ENCODE measurements around the gene KIF17. TPM values are rescaled to one million over a fixed set of nuclear protein-coding genes. Genes with fewer than 3 reads are reported as not detected.
A peak's percentile ranks its signal among the peaks of the same experiment; 100 is the strongest.
"Not testable (repeated sequence)": the region's sequence is repeated elsewhere in the genome, so short reads cannot be mapped to it uniquely, and the experiment has no call there.

KIF17 gene
- total RNA-seq, 2 donors from 2014 or later: not detected

- H3K27me3 Mint-ChIP-seq (ENCODE audit: low read depth): peaks cover 20% of the 10 kb centered on the region
- no peak for ATAC-seq (replicated peaks in 1 of 2)
- no peaks in the 10 kb centered on the region for H3K4me1 Mint-ChIP-seq (ENCODE audit: low read depth)
- no peak for DNase-seq
- H3K36me3 Mint-ChIP-seq (ENCODE audit: insufficient read depth in 2 of 2): no peaks in the 10 kb centered on the region
- no peak overlapping the region for H3K4me3 Mint-ChIP-seq
- H3K9me3 Mint-ChIP-seq: no peaks in the 10 kb centered on the region
- no peak overlapping the region for H3K27ac Mint-ChIP-seq
Measured at GRCh38 chr1:20684651-20685050, 33.2 kb downstream of the KIF17 start.

GRCh38 chr1:20684050-20684620 is 33.7 kb downstream of the KIF17 start:
- H3K9me3 Mint-ChIP-seq: no peaks in the 10 kb centered on the region
- H3K27me3 Mint-ChIP-seq (ENCODE audit: low read depth): peaks cover 24% of the 10 kb centered on the region
- ATAC-seq (replicated peaks in 1 of 2): no peak
- no peaks in the 10 kb centered on the region for H3K4me1 Mint-ChIP-seq (ENCODE audit: low read depth)
- no peaks in the 10 kb centered on the region for H3K36me3 Mint-ChIP-seq (ENCODE audit: insufficient read depth in 2 of 2)
- H3K4me3 Mint-ChIP-seq: no peak overlapping the region
- no peak overlapping the region for H3K27ac Mint-ChIP-seq
- no peak for DNase-seq

- no peak for ATAC-seq (replicated peaks in 1 of 2)
- Mint-ChIP-seq H3K36me3 (ENCODE audit: insufficient read depth in 2 of 2) (no peaks in the 10 kb centered on the region), H3K4me1 (ENCODE audit: low read depth) (peaks cover 5% of the 10 kb centered on the region), H3K27me3 (ENCODE audit: low read depth) (peaks cover 29% of the 10 kb centered on the region), H3K9me3 (peaks cover 0 to 1% of the 10 kb centered on the region in 2 donors), H3K27ac (no peak overlapping the region), H3K4me3 (no peak overlapping the region)
- DNase-seq: no peak
Measured at GRCh38 chr1:20683614-20684013, 34.2 kb downstream of the KIF17 start.

- no peak for DNase-seq
- peaks cover 29% of the 10 kb centered on the region for H3K27me3 Mint-ChIP-seq (ENCODE audit: low read depth)
- no peak for ATAC-seq (replicated peaks in 1 of 2)
- H3K27ac Mint-ChIP-seq: no peak overlapping the region
- H3K4me1 Mint-ChIP-seq (ENCODE audit: low read depth): peaks cover 10% of the 10 kb centered on the region
- H3K4me3 Mint-ChIP-seq: no peak overlapping the region
- H3K36me3 Mint-ChIP-seq (ENCODE audit: insufficient read depth in 2 of 2): peaks cover 2 to 3% of the 10 kb centered on the region in 2 donors
- H3K9me3 Mint-ChIP-seq: peaks cover 2 to 8% of the 10 kb centered on the region in 2 donors
Measured at GRCh38 chr1:20682571-20683236, 35.1 kb downstream of the KIF17 start.

- Mint-ChIP-seq H3K27ac (no peak overlapping the region), H3K4me3 (no peak overlapping the region), H3K9me3 (peaks cover 4 to 9% of the 10 kb centered on the region in 2 donors), H3K4me1 (ENCODE audit: low read depth) (peaks cover 10% of the 10 kb centered on the region), H3K36me3 (ENCODE audit: insufficient read depth in 2 of 2) (peaks cover 5 to 9% of the 10 kb centered on the region in 2 donors), H3K27me3 (ENCODE audit: low read depth) (peaks cover 29% of the 10 kb centered on the region)
- DNase-seq (no peak), ATAC-seq (replicated peaks in 1 of 2) (no peak)
Measured at GRCh38 chr1:20681999-20682398, 35.8 kb downstream of the KIF17 start.

GRCh38 chr1:20680269-20680668 is 37.5 kb downstream of the KIF17 start:
- Mint-ChIP-seq H3K27me3 (ENCODE audit: low read depth) (peaks cover 35% of the 10 kb centered on the region), H3K4me3 (no peak overlapping the region), H3K36me3 (ENCODE audit: insufficient read depth in 2 of 2) (peaks cover 5 to 13% of the 10 kb centered on the region in 2 donors), H3K27ac (no peak overlapping the region), H3K4me1 (ENCODE audit: low read depth) (peaks cover 10% of the 10 kb centered on the region), H3K9me3 (peaks cover 4 to 9% of the 10 kb centered on the region in 2 donors)
- ATAC-seq (replicated peaks in 1 of 2) (no peak), DNase-seq (no peak)

- no peak for DNase-seq
- Mint-ChIP-seq H3K27me3 (ENCODE audit: low read depth) (peaks cover 30% of the 10 kb centered on the region), H3K27ac (no peak overlapping the region)
Measured at GRCh38 chr1:20678599-20678998, 39.2 kb downstream of the KIF17 start.

GRCh38 chr1:20673626-20674025 is 44.2 kb downstream of the KIF17 start:
- not testable (repeated sequence) for H3K4me3 Mint-ChIP-seq; H3K4me1 Mint-ChIP-seq (ENCODE audit: low read depth); H3K27ac Mint-ChIP-seq; H3K9me3 Mint-ChIP-seq; ATAC-seq (replicated peaks in 1 of 2); DNase-seq
- Mint-ChIP-seq H3K27me3 (ENCODE audit: low read depth) (peaks cover 10% of the 10 kb centered on the region), H3K36me3 (ENCODE audit: insufficient read depth in 2 of 2) (peaks cover 5 to 13% of the 10 kb centered on the region in 2 donors)

More at GRCh38 chr1:20678599-20678998, 39.2 kb downstream of the KIF17 start:
- no peak for ATAC-seq (replicated peaks in 1 of 2)
- peaks cover 5 to 13% of the 10 kb centered on the region in 2 donors for H3K36me3 Mint-ChIP-seq (ENCODE audit: insufficient read depth in 2 of 2)
- H3K4me1 Mint-ChIP-seq (ENCODE audit: low read depth): peaks cover 10% of the 10 kb centered on the region
- no peak overlapping the region for H3K4me3 Mint-ChIP-seq
- H3K9me3 Mint-ChIP-seq: peaks cover 4 to 9% of the 10 kb centered on the region in 2 donors

- H3K4me1 Mint-ChIP-seq (ENCODE audit: low read depth): no peaks in the 10 kb centered on the region
- H3K36me3 Mint-ChIP-seq (ENCODE audit: insufficient read depth in 2 of 2): peaks cover 1 to 6% of the 10 kb centered on the region in 2 donors
- H3K27ac Mint-ChIP-seq: no peak overlapping the region
- no peak overlapping the region for H3K4me3 Mint-ChIP-seq
- H3K9me3 Mint-ChIP-seq: peaks cover 1% of the 10 kb centered on the region in 2 donors
- ATAC-seq (replicated peaks in 1 of 2) (no peak), DNase-seq (no peak)
- peaks cover 6% of the 10 kb centered on the region for H3K27me3 Mint-ChIP-seq (ENCODE audit: low read depth)
Measured at GRCh38 chr1:20672265-20672632, 45.6 kb downstream of the KIF17 start.

GRCh38 chr1:20670936-20671335 is 46.9 kb downstream of the KIF17 start:
- no peaks in the 10 kb centered on the region for H3K36me3 Mint-ChIP-seq (ENCODE audit: insufficient read depth in 2 of 2)
- peaks cover under 1% of the 10 kb centered on the region for H3K27me3 Mint-ChIP-seq (ENCODE audit: low read depth)
- DNase-seq (no peak), ATAC-seq (replicated peaks in 1 of 2) (no peak)
- no peak overlapping the region for H3K4me3 Mint-ChIP-seq
- H3K9me3 Mint-ChIP-seq: peaks cover 0 to 3% of the 10 kb centered on the region in 2 donors
- no peak overlapping the region for H3K27ac Mint-ChIP-seq
- H3K4me1 Mint-ChIP-seq (ENCODE audit: low read depth): peaks cover 4% of the 10 kb centered on the region

GRCh38 chr1:20668581-20668980 is 49.2 kb downstream of the KIF17 start:
- H3K4me3 Mint-ChIP-seq: no peak overlapping the region
- no peaks in the 10 kb centered on the region for H3K27me3 Mint-ChIP-seq (ENCODE audit: low read depth)
- no peak for DNase-seq
- peaks cover 4% of the 10 kb centered on the region for H3K4me1 Mint-ChIP-seq (ENCODE audit: low read depth)
- no peak for ATAC-seq (replicated peaks in 1 of 2)
- H3K9me3 Mint-ChIP-seq: peaks cover 0 to 3% of the 10 kb centered on the region in 2 donors
- H3K36me3 Mint-ChIP-seq (ENCODE audit: insufficient read depth in 2 of 2): no peaks in the 10 kb centered on the region
- no peak overlapping the region for H3K27ac Mint-ChIP-seq

- Mint-ChIP-seq H3K36me3 (ENCODE audit: insufficient read depth in 2 of 2) (no peaks in the 10 kb centered on the region), H3K4me3 (no peak overlapping the region), H3K27me3 (ENCODE audit: low read depth) (no peaks in the 10 kb centered on the region), H3K27ac (no peak overlapping the region), H3K9me3 (peaks cover 0 to 3% of the 10 kb centered on the region in 2 donors), H3K4me1 (ENCODE audit: low read depth) (peaks cover 15% of the 10 kb centered on the region)
- ATAC-seq (replicated peaks in 1 of 2): peak; percentile 51 to 81
- no peak for DNase-seq
Measured at GRCh38 chr1:20666804-20667203, 51.0 kb downstream of the KIF17 start.

- H3K27me3 Mint-ChIP-seq (ENCODE audit: low read depth): no peaks in the 10 kb centered on the region
- no peak overlapping the region for H3K4me3 Mint-ChIP-seq
- peaks cover under 1 to 1% of the 10 kb centered on the region in 2 donors for H3K36me3 Mint-ChIP-seq (ENCODE audit: insufficient read depth in 2 of 2)
- ATAC-seq (replicated peaks in 1 of 2) (no peak), DNase-seq (no peak)
- peaks cover 16% of the 10 kb centered on the region for H3K4me1 Mint-ChIP-seq (ENCODE audit: low read depth)
- H3K9me3 Mint-ChIP-seq: peaks cover 0 to 3% of the 10 kb centered on the region in 2 donors
- no peak overlapping the region for H3K27ac Mint-ChIP-seq
Measured at GRCh38 chr1:20666146-20666545, 51.7 kb downstream of the KIF17 start.
